KOPT-K1 (cell line): ENCODE data around the gene GNG7.
"Not testable (repeated sequence)": the region's sequence is repeated elsewhere in the genome, so short reads cannot be mapped to it uniquely, and the experiment has no call there.

Experiments
- H3K27ac ChIP-seq: fragments of 200-600 bp; sonication (generic); 2 replicates; pipeline ENCODE4 v1.5.1; 2016; ENCODE audit warnings: antibody characterized with exemption, mild to moderate bottlenecking, low read depth, low read length; ENCODE audit not compliant: poor library complexity, severe bottlenecking
- H3K36me3 ChIP-seq: fragments of 200-600 bp; sonication (generic); 2 replicates; pipeline ENCODE4 v1.5.1; 2017; ENCODE audit warnings: antibody characterized with exemption, mild to moderate bottlenecking, low read length, moderate library complexity; ENCODE audit not compliant: insufficient read depth
- H3K9me3 ChIP-seq: fragments of 200-600 bp; sonication (generic); 2 replicates; pipeline ENCODE4 v1.5.1; 2017; ENCODE audit warnings: antibody characterized with exemption, low read length, mild to moderate bottlenecking; ENCODE audit not compliant: insufficient read depth, poor library complexity, severe bottlenecking

Gene GNG7

DNA sequence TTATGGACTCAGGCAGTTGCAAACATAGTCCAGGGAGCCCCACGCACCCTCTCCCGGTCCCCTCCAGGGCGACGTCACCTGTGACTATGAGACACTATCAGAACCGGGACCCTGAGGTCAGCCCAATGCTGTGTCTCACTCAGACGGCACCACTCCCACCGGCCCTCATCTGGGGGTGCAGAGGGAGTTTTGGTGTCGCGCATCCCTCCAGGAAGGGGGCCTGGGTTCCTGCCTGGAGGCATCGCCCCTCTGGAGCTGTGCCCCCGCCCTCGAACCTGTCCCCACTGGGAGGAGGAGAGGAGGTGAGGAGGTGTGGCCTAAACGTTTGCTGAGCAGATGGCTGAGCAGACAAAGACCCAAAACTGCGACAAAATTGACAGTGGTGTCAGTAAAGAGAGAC is 175.3 kb downstream of the GNG7 start:
- Histone ChIP-seq H3K27ac (no peak overlapping the region), H3K9me3 (no peaks in the 10 kb centered on the region), H3K36me3 (no peaks in the 10 kb centered on the region)

DNA sequence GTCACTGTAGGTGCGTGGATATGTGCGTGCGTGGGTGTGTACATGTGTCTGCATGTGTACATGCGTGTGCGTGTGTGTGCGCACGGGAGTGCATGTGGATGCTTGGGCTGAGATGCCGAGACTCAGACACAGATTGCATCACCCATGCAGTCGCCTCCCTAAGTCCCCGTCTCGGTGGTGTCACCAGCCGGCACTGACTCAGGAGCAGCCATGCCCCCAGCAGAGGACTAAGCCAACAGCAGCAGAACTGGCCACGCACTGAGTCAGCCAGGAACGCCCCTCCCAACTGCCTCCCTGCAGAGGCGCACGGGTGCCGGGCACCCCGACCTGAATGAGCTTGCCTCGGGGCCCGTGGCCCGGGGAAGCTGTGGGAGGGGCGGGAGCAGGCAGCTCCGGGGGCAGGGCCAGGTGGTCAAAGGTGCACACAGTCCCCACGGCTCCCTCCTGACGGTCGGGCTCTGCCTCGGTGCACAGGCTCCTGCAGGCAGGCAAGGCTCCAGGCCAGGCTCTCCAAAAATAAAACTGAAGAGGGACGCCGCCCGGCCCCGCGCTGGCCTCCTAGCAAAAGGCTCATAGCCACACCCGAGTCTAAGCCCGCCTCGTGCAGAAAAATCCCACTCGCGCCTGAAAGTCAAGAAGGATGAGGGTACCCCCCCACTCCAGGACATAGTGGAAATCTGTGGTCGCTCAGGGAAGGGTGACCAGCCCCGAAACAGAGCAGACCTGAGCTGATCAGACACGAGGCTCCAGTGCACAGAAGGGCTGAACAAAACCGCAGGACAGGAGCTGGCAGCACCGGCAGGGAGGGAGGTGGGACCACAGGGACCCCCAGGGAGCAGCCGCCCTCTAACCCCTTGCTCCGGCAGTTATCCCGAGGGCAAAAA is 177.4 kb downstream of the GNG7 start:
- Histone ChIP-seq H3K27ac (no peak overlapping the region), H3K36me3 (no peaks in the 10 kb centered on the region), H3K9me3 (no peaks in the 10 kb centered on the region)

DNA sequence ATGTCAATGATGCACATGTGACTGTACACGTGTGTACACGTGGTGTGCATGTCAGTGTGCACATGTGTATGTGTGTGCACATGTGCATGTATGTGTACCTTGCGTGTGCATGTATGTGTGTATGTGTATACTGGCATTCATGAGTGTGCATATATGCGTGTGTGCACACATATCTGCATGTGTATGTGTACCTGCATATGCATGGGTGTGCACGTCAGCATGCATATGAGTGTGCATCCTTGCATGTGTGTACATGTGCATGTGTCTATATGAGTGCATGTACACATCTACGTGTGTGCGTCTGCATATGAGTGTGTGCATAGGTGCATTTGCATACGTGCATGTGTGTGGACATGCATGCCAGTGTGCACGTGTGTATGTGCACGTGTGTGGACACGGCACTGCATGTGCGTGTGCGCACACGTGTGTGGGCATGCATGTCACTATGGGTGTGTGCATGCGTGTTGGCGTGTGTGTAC is 178.1 kb downstream of the GNG7 start:
- Histone ChIP-seq H3K27ac (no peak overlapping the region), H3K36me3 (no peaks in the 10 kb centered on the region), H3K9me3 (no peaks in the 10 kb centered on the region)

DNA sequence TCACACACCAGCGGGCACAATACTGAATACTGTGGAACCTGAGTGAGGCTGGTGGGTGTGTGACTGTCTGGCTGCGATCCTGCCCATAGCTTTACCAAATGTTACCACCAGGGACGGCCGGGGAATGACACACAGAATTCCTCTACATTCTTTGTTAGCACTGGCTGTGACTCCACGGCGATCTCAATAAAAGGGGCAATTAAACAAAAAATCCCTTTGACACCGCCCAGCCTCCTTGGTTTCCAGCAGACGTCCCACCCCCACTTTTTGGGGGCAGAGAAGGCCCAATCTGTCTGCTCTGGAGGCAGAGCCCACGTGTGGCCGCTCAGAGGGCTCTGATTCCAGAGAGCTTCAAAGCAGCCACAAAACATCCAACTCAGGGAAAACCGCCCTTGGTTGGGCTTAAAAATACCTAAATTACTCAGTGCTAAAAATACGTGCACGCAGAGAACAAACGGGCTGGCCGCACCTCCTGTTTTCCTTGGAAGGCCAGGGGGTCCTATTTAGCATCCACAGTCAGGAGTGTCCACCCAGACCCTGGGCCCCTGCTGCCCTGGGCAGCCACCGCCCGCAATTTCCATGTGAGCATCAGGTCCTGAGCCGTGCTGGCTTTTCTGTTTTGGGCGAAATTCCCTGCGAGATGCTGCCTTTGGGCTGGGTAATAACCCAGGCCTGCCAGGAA is 178.7 kb downstream of the GNG7 start:
- Histone ChIP-seq H3K9me3 (no peaks in the 10 kb centered on the region), H3K27ac (no peak overlapping the region), H3K36me3 (no peaks in the 10 kb centered on the region)

DNA sequence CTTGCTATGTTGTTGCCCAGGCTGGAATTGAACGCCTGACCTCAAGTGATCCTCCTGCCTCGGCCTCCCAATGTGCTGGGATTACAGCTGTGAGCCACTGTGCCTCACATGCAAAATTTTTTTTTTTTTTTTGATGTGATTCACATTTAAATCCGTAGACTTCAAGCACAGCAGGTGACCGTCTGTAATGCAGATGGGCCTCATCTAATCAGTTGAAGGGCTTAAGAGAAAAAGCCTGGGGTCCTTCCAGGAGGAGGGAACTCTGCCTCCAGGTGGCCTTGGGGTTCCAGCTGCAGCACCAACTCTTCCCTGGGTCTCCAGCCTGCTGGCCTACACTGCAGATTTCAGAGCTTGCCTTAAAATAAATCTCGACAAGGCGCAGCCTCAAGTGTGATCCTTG is 183.0 kb downstream of the GNG7 start:
- no peaks in the 10 kb centered on the region for H3K36me3 ChIP-seq
- H3K27ac ChIP-seq: no peak overlapping the region
- no peaks in the 10 kb centered on the region for H3K9me3 ChIP-seq

DNA sequence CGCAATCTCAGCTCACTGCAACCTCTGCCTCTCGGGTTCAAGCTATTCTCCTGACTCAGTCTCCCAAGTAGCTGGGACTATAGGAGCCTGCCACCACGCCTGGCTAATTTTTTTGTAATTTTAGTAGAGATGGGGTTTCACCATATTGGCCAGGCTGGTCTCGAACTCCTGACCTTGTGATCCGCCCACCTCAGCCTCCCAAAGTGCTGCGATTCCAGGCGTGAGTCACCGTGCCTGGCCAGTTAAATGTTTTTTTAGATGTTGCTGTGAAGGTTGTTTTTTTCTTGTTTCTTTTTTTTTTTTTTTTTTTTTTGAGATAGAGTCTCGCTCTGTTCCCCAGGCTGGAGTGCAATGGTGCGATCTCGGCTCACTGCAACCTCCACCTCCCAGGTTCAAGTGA is 183.6 kb downstream of the GNG7 start:
- not testable (repeated sequence) for H3K36me3 ChIP-seq, H3K27ac ChIP-seq, H3K9me3 ChIP-seq

DNA sequence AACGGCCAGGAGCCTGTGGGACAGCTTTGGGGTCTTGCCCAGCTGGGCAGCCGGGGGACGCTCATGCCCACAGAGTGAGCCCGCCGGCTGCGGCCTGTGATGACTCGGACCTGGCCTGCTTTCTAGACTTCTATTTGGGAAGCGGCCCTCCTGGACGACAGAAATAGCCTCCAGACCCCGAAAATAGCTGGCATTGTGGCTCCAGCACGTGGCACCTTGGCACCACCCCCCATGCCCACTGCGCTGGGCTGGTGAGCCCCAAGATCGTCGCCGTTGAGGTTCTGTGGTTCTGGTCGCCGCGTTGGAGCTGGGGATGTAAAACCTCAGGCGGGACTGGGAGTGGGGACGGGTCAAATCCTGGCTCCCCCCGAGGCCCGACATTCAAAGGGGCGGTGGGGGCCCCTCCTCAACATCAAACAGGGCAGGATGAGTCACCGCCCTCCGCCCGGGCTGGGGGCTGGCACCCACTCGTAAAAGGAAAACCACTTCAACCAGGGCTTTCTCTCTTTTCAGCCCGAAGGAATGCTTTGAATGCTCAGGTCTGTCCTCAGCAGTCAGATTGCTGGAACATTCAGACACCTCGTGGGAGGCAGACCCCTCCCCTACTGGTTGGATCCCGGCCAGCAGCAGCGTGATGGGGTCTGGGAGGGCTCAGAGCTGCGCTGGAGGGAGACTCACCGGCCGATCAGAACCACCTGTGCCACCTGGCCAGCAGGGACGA is 184.5 kb downstream of the GNG7 start:
- no peaks in the 10 kb centered on the region for H3K9me3 ChIP-seq
- no peaks in the 10 kb centered on the region for H3K36me3 ChIP-seq
- H3K27ac ChIP-seq: no peak overlapping the region

DNA sequence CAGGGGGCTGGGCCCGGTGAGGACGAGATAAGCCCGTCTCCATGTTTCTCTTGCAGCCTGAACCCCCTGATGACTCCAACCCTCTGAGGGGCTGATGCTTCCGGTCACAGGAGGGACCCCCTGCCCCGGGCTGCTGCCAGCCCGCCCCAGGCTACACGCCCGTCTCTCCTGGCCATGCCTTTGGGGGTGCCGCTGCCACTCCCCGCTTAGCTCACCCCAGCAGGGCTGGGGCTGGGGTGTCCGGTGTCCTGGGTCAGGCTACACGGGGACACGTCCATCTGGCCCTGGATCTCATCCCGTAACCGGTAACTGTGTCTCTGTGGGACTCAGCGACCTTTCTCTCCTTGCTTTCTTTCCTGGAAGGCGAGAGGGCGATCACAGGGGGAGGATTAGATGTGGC is 185.8 kb downstream of the GNG7 start:
- H3K36me3 ChIP-seq: no peaks in the 10 kb centered on the region

DNA sequence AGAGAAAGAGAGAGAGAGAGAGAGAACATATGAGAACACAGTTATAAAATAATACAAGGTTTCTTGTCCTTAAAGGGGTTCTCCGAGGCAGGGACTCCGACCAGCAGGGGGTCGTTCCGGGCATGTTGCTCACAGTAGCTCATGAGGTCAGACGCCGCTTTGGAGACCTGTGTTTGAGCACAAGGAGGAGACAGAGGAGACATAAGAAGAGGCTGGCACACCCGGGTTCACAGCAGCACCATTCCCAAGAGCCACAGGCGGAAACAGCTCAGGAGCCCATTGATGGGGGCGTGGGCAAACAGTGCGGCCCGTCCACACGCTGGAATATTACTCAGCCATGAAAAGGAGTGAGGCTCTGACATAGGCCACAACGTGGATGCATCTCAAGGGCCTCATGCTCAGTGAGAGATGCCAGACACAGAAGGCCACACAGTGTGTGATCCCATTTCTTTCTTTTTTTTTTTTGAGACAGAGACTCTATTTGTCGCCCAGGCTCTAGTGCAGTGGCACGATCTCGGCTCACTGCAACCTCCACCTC is 187.4 kb downstream of the GNG7 start:
- Histone ChIP-seq H3K27ac (no peak overlapping the region), H3K9me3 (no peaks in the 10 kb centered on the region), H3K36me3 (no peaks in the 10 kb centered on the region)

More for the DNA sequence above, 185.8 kb downstream of the GNG7 start:
- Histone ChIP-seq H3K27ac (no peak overlapping the region), H3K9me3 (no peaks in the 10 kb centered on the region)

DNA sequence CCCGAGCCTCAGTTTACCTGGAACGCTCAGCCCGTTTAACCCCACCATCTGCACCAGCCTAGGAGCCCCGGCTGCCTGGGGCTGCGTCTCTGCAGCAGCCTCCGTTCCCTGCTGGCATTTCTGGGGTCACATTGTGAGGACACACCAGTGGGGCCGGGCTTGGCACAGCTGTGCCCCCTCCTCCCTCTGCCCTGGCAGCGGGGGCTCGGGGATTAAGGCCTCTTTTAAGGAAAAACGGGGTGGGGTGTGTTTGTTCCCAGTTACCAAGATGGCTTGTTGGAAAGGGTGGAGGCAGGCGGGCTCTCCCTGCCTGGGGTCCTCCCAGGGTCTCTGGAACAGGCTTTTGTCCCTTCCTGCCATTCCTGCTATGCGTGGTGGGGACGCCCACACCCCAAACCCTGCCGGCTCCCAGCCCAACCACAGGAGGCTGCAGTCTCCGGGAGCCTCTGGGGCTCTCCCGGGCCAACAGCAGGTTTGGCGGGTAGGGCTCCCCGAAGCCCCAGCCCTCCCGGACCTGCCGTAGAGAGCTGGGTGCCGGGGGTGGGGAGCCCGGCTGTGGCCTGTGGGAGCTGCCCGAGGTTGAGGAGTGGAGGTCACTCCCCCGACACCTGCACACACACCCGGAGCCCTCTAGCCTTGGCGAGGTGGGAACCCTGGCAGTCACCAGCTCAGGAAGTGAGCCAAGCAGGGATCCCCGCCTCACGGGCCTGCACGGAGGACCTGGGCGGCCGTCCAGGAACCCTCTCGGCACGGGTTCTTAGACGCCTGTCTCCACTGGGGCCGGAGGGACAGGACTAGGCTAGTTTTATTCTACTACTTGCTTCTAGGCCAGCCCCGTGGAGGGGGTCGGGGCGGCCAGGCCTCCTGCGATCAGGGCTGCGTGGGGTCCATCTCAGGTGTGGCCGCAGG is 189.7 kb downstream of the GNG7 start:
- Histone ChIP-seq H3K9me3 (no peaks in the 10 kb centered on the region), H3K36me3 (no peaks in the 10 kb centered on the region), H3K27ac (no peak overlapping the region)

DNA sequence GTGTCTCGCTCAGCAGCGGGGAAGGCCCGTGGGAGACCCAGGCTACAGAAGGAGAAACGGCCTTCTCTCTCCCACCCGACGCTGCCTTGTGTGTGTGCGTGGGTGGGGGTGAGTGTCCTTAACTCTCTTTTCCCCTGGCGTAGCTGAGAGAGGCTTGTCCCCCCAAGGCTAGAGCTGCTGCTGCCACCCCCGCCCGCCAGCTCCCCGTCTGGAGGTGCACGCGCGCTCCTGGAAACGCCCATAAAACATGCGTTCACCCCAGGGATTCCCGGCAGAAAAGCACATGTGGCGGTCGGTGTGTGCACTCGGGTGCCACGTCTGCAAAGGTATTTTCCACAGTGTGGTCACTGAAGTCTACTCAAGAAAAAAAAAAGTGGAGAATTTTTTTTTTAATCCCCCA is 190.5 kb downstream of the GNG7 start:
- no peak overlapping the region for H3K27ac ChIP-seq
- no peaks in the 10 kb centered on the region for H3K36me3 ChIP-seq
- H3K9me3 ChIP-seq: no peaks in the 10 kb centered on the region

DNA sequence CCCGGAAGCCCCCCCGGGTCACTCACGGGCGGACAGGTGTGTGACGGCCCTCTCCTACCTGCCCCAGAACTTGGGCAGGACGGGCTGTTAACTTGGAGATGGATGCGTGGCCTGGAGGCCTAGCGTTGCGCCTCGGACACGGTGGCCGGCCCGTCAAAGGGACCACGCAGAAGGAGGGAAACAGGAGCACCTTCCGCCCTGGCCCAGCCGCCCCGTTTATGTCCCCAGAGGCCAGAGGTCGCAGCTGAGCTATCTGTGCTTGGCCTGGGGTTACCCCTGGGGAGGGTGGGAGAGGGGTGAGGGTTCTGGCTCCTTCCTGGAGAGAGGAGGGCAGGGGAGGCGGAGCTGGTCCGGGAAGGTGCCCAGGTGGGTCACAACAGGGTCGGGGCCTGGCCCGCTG is 190.9 kb downstream of the GNG7 start:
- H3K9me3 ChIP-seq: no peaks in the 10 kb centered on the region
- H3K27ac ChIP-seq: no peak overlapping the region
- no peaks in the 10 kb centered on the region for H3K36me3 ChIP-seq

DNA sequence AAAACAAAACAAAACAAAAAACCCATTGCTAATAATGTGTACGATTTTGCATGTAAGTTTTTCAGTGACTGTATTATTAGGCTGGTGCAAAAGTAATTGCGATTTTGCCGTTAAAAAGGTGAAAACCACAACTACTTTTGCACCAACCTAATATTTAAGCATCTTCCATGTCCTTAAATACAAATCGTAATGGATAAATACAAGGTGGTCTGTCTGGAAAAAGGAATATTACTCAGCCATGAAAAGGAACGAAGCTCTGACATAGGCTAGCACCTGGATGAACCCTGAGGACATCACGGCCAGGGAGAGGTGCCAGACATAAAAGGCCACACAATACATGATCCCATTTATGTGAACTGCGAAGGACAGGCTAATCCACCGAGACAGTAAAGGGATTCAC is 193.4 kb downstream of the GNG7 start:
- no peaks in the 10 kb centered on the region for H3K9me3 ChIP-seq
- H3K27ac ChIP-seq: no peak overlapping the region
- no peaks in the 10 kb centered on the region for H3K36me3 ChIP-seq

DNA sequence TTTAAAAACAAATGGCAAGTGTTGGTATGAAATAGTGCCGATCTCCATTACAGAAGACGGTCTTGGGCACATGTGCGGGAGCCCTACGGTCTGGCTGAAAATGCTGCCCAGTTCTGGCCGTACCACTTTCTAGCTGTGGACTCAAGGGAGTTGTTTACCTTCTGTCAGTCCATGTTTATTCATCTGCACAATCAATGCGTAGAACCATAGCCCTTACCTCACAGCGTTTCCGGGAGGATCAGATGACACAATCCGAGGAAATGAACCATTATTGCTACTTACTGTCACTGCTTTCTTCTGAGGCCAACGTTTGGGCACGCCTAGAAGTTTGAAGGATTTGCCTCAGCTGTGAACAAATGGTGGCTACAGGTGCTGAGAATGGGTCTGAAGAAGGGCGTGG is 195.4 kb downstream of the GNG7 start:
- Histone ChIP-seq H3K36me3 (no peaks in the 10 kb centered on the region), H3K27ac (no peak overlapping the region), H3K9me3 (no peaks in the 10 kb centered on the region)
